ENCODE results near the gene FCN1. TPM values are rescaled to one million over a fixed set of nuclear protein-coding genes. Genes with fewer than 3 reads are reported as not detected.
A peak's percentile ranks its signal among the peaks of the same experiment; 100 is the strongest.

The FCN1 gene
- total RNA-seq, 1 donor from 2014 or later: not detected

- no peaks in the 10 kb centered on the region for H3K9me3 Mint-ChIP-seq (ENCODE audit: unreplicated experiment)
- peaks cover 4% of the 10 kb centered on the region for H3K27me3 Mint-ChIP-seq (ENCODE audit: unreplicated experiment)
- H3K36me3 Mint-ChIP-seq (ENCODE audit: unreplicated experiment): peaks cover 11% of the 10 kb centered on the region
- no peak overlapping the region for H3K27ac Mint-ChIP-seq (ENCODE audit: unreplicated experiment)
- no peak overlapping the region for H3K4me3 Mint-ChIP-seq (ENCODE audit: unreplicated experiment)
- no peak for TF ChIP-seq CTCF (IDR thresholded peaks at IDR 0.05; ENCODE audit: partially characterized antibody, unreplicated experiment)
- H3K4me1 Mint-ChIP-seq (ENCODE audit: low read depth, unreplicated experiment): peaks cover 1% of the 10 kb centered on the region
- DNase-seq: peak; percentile 5
These were observed 37.4 kb upstream of the FCN1 start for GRCh38 chr9:134955156-134955555.

GRCh38 chr9:134951994-134952393, 34.3 kb upstream of the FCN1 start:
- TF ChIP-seq CTCF (IDR thresholded peaks at IDR 0.05; ENCODE audit: partially characterized antibody, unreplicated experiment): no peak
- no peak overlapping the region for H3K4me3 Mint-ChIP-seq (ENCODE audit: unreplicated experiment)
- peaks cover 1% of the 10 kb centered on the region for H3K4me1 Mint-ChIP-seq (ENCODE audit: low read depth, unreplicated experiment)
- DNase-seq: no peak
- H3K36me3 Mint-ChIP-seq (ENCODE audit: unreplicated experiment): peaks cover 5% of the 10 kb centered on the region
- no peaks in the 10 kb centered on the region for H3K27me3 Mint-ChIP-seq (ENCODE audit: unreplicated experiment)
- H3K9me3 Mint-ChIP-seq (ENCODE audit: unreplicated experiment): peaks cover 2% of the 10 kb centered on the region
- H3K27ac Mint-ChIP-seq (ENCODE audit: unreplicated experiment): no peak overlapping the region

- TF ChIP-seq CTCF (IDR thresholded peaks at IDR 0.05; ENCODE audit: partially characterized antibody, unreplicated experiment): no peak
- peak; percentile 3 for DNase-seq
- H3K27me3 Mint-ChIP-seq (ENCODE audit: unreplicated experiment): no peaks in the 10 kb centered on the region
- no peak overlapping the region for H3K27ac Mint-ChIP-seq (ENCODE audit: unreplicated experiment)
- H3K9me3 Mint-ChIP-seq (ENCODE audit: unreplicated experiment): peaks cover 2% of the 10 kb centered on the region
- no peak overlapping the region for H3K4me3 Mint-ChIP-seq (ENCODE audit: unreplicated experiment)
- H3K36me3 Mint-ChIP-seq (ENCODE audit: unreplicated experiment): peaks cover 5% of the 10 kb centered on the region
- H3K4me1 Mint-ChIP-seq (ENCODE audit: low read depth, unreplicated experiment): peaks cover 1% of the 10 kb centered on the region
These were observed 33.7 kb upstream of the FCN1 start for GRCh38 chr9:134951461-134951860.

- Mint-ChIP-seq H3K27me3 (ENCODE audit: unreplicated experiment) (no peaks in the 10 kb centered on the region), H3K36me3 (ENCODE audit: unreplicated experiment) (peaks cover 5% of the 10 kb centered on the region), H3K4me1 (ENCODE audit: low read depth, unreplicated experiment) (peaks cover 1% of the 10 kb centered on the region), H3K27ac (ENCODE audit: unreplicated experiment) (no peak overlapping the region), H3K9me3 (ENCODE audit: unreplicated experiment) (peaks cover 2% of the 10 kb centered on the region), H3K4me3 (ENCODE audit: unreplicated experiment) (no peak overlapping the region)
- TF ChIP-seq CTCF (IDR thresholded peaks at IDR 0.05; ENCODE audit: partially characterized antibody, unreplicated experiment): no peak
- peak; percentile 4 for DNase-seq
These were observed 32.9 kb upstream of the FCN1 start for GRCh38 chr9:134950386-134951210.

- H3K27ac Mint-ChIP-seq (ENCODE audit: unreplicated experiment): no peak overlapping the region
These were observed 32.1 kb upstream of the FCN1 start for GRCh38 chr9:134949681-134950385.

More at GRCh38 chr9:134949681-134950385, 32.1 kb upstream of the FCN1 start:
- no peaks in the 10 kb centered on the region for H3K27me3 Mint-ChIP-seq (ENCODE audit: unreplicated experiment)
- no peak for TF ChIP-seq CTCF (IDR thresholded peaks at IDR 0.05; ENCODE audit: partially characterized antibody, unreplicated experiment)
- peaks cover 5% of the 10 kb centered on the region for H3K36me3 Mint-ChIP-seq (ENCODE audit: unreplicated experiment)
- H3K4me1 Mint-ChIP-seq (ENCODE audit: low read depth, unreplicated experiment): peaks cover 6% of the 10 kb centered on the region
- peaks cover 3% of the 10 kb centered on the region for H3K9me3 Mint-ChIP-seq (ENCODE audit: unreplicated experiment)
- peak; percentile 10 for DNase-seq
- H3K4me3 Mint-ChIP-seq (ENCODE audit: unreplicated experiment): no peak overlapping the region

Measured in glutamatergic neuron (in vitro differentiated cells).